ENCODE data around the gene MMP23B.

DNA sequence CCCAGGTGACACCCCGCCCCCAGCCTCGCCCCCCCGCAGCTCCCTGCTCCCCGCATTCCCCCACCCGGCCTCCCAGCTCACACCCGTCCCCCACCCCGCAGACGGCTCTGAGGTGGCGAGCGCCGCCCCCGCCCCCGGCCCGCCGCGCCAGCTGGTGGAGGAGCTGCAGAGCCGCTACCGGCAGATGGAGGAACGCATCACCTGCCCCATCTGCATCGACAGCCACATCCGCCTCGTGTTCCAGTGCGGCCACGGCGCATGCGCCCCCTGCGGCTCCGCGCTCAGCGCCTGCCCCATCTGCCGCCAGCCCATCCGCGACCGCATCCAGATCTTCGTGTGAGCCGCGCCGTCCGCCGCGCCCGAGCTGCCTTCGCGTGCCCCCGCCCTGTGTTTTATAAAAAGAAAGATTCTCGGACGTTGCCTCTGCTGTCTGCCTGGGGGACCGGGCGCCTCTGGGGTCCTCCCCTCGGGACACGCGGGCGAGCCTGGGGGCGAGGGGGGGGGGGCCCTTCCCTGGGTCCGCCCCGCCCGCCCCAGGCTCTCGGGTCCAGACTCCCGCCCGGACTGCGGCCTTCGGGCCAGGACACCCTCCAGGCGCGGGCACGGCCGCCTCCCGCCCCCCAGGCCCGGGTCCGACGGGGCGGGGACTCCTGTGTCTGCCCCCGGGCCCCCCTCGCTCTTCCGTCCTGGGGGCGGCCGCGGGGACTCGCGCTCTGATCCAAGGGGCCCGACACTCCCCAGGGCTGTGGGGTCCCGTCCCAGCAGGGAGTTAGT lies 1.6 kb upstream of the MMP23B start:
- TF ChIP-seq, protein P1, sequence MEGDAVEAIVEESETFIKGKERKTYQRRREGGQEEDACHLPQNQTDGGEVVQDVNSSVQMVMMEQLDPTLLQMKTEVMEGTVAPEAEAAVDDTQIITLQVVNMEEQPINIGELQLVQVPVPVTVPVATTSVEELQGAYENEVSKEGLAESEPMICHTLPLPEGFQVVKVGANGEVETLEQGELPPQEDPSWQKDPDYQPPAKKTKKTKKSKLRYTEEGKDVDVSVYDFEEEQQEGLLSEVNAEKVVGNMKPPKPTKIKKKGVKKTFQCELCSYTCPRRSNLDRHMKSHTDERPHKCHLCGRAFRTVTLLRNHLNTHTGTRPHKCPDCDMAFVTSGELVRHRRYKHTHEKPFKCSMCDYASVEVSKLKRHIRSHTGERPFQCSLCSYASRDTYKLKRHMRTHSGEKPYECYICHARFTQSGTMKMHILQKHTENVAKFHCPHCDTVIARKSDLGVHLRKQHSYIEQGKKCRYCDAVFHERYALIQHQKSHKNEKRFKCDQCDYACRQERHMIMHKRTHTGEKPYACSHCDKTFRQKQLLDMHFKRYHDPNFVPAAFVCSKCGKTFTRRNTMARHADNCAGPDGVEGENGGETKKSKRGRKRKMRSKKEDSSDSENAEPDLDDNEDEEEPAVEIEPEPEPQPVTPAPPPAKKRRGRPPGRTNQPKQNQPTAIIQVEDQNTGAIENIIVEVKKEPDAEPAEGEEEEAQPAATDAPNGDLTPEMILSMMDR (IDR thresholded peaks at IDR 0.05), result no peak
- no peak for TF ChIP-seq POLR2A (IDR thresholded peaks at IDR 0.05)
- TF ChIP-seq EP300 (IDR thresholded peaks at IDR 0.05), result no peak
- peak in 2 of 3 donors; percentile 49 to 52 for TF ChIP-seq POLR2AphosphoS5 (IDR thresholded peaks at IDR 0.05)

Measured in stomach (tissue), 4 donors.